ENCODE measurements around the gene CEBPA. TPM values are rescaled to one million over a fixed set of nuclear protein-coding genes. Genes with fewer than 3 reads are reported as not detected.

CEBPA gene
- total RNA-seq, 1 donor from 2014 or later = 10.8 TPM

GRCh38 chr19:33284146-33284643 is 18.1 kb downstream of the CEBPA start:
- H3K4me3 ChIP-seq (ENCODE audit: low read depth, low read length) = no peak overlapping the region
- no peaks in the 10 kb centered on the region for H3K36me3 ChIP-seq (ENCODE audit: control insufficient read depth, insufficient read depth, low read length)
- no peaks in the 10 kb centered on the region for H3K27me3 ChIP-seq (ENCODE audit: control insufficient read depth, insufficient read depth, low read length)
- DNase-seq (ENCODE audit: low read depth) = no peak
- no peak for FAIRE-seq
- no peak for TF ChIP-seq CTCF (IDR thresholded peaks at IDR 0.05; ENCODE audit: insufficient read depth, low read length, severe bottlenecking)

GRCh38 chr19:33283589-33283988 is 18.7 kb downstream of the CEBPA start:
- no peak for TF ChIP-seq CTCF (IDR thresholded peaks at IDR 0.05; ENCODE audit: insufficient read depth, low read length, severe bottlenecking)
- H3K27me3 ChIP-seq (ENCODE audit: control insufficient read depth, insufficient read depth, low read length) = no peaks in the 10 kb centered on the region
- DNase-seq (ENCODE audit: low read depth) (no peak), FAIRE-seq (peak; percentile 7)
- no peaks in the 10 kb centered on the region for H3K36me3 ChIP-seq (ENCODE audit: control insufficient read depth, insufficient read depth, low read length)
- H3K4me3 ChIP-seq (ENCODE audit: low read depth, low read length) = no peak overlapping the region

- Histone ChIP-seq H3K4me3 (ENCODE audit: low read depth, low read length) (no peak overlapping the region), H3K36me3 (ENCODE audit: control insufficient read depth, insufficient read depth, low read length) (no peaks in the 10 kb centered on the region), H3K27me3 (ENCODE audit: control insufficient read depth, insufficient read depth, low read length) (no peaks in the 10 kb centered on the region)
- TF ChIP-seq CTCF (IDR thresholded peaks at IDR 0.05; ENCODE audit: insufficient read depth, low read length, severe bottlenecking) = no peak
- FAIRE-seq = no peak
- no peak for DNase-seq (ENCODE audit: low read depth)
Observed at GRCh38 chr19:33282036-33282671, 20.2 kb downstream of the CEBPA start.

GRCh38 chr19:33281296-33281926 is 20.9 kb downstream of the CEBPA start:
- Histone ChIP-seq H3K4me3 (ENCODE audit: low read depth, low read length) (no peak overlapping the region), H3K36me3 (ENCODE audit: control insufficient read depth, insufficient read depth, low read length) (no peaks in the 10 kb centered on the region), H3K27me3 (ENCODE audit: control insufficient read depth, insufficient read depth, low read length) (no peaks in the 10 kb centered on the region)
- FAIRE-seq (no peak), DNase-seq (ENCODE audit: low read depth) (no peak)
- TF ChIP-seq CTCF (IDR thresholded peaks at IDR 0.05; ENCODE audit: insufficient read depth, low read length, severe bottlenecking) = no peak

- Histone ChIP-seq H3K27me3 (ENCODE audit: control insufficient read depth, insufficient read depth, low read length) (no peaks in the 10 kb centered on the region), H3K4me3 (ENCODE audit: low read depth, low read length) (no peak overlapping the region), H3K36me3 (ENCODE audit: control insufficient read depth, insufficient read depth, low read length) (no peaks in the 10 kb centered on the region)
- TF ChIP-seq CTCF (IDR thresholded peaks at IDR 0.05; ENCODE audit: insufficient read depth, low read length, severe bottlenecking) = no peak
- DNase-seq (ENCODE audit: low read depth) = no peak
- no peak for FAIRE-seq
Observed at GRCh38 chr19:33280351-33280921, 21.9 kb downstream of the CEBPA start.
